K562 (cell line): ENCODE data around the gene HRC. TPM values are rescaled to one million over a fixed set of nuclear protein-coding genes. Genes with fewer than 3 reads are reported as not detected.

Source experiments
- ESRRA ChIP-seq: fragments of 450-650 bp; IDR thresholded peaks from 2 replicates; pipeline ENCODE4 v1.6.1; 2014; ENCODE audit warnings: low read depth, mild to moderate bottlenecking, moderate library complexity, borderline replicate concordance
- MGA ChIP-seq: fragments of 450-650 bp; IDR thresholded peaks from 2 replicates; pipeline ENCODE4 v1.6.1; 2016; ENCODE audit warnings: mild to moderate bottlenecking, moderate library complexity
- RREB1 ChIP-seq: fragments of 250-450 bp; sonication (Bioruptor Pico); IDR thresholded peaks from 2 replicates; pipeline ENCODE4 v1.4.0; 2020
- ZMIZ1 ChIP-seq, 2 experiments: fragments of 150-350 bp in 1 of 2; IDR thresholded peaks; 2 replicates each; pipeline ENCODE4 v1.6.1; 2012 to 2016; ENCODE audit warnings: low read depth in 2 of 2, low read length in 2 of 2, mild to moderate bottlenecking in 1 of 2, moderate library complexity in 1 of 2
- polyA plus RNA-seq, 8 experiments: library from polyadenylated mRNA; depleted of rRNA in 4 of 8; stranded (reverse) in 5 of 8; unstranded in 3 of 8; fragments of >200 nt; fragmentation: Nextera tagmentation in 2 of 8; fragmentation: Illumina TruSeq in 1 of 8; extraction: Ambion mirVana in 2 of 8; extraction: Trizol in 1 of 8; gene quantifications; 2 replicates each; pipeline versions ENCODE4 v1.2.1 to v1.2.3, GENCODE V29; 2011 to 2014; ENCODE audit warnings: inconsistent platforms in 1 of 8, missing spikeins in 1 of 8
- total RNA-seq, 7 experiments: library from RNA; depleted of rRNA in 6 of 7; stranded (reverse); fragments of >200 nt in 6 of 7; fragmentation: Illumina TruSeq in 2 of 7; extraction: Trizol in 2 of 7; gene quantifications; 2 replicates each; pipeline versions ENCODE4 v1.2.1 to v1.2.3, GENCODE V29; 2011 to 2021; ENCODE audit warnings: low replicate concordance in 1 of 7

HRC gene
- total and polyA plus RNA-seq, 9 of the 15 experiments (the other 6 are each of a cell fraction or from before 2014, with no cell fraction given): 0.66 to 18.7 (median 13.1) TPM

GRCh38 chr19:49113762-49114629 lies 41.2 kb downstream of the HRC start, which contains the start of gene LIN7B (continued):
- peak; percentile 95 for TF ChIP-seq MGA
- no peak for TF ChIP-seq ESRRA
- no peak for TF ChIP-seq ZMIZ1 (IDR thresholded peaks at IDR 0.05; ENCODE audit: low read depth in 2 of 2, low read length in 2 of 2)
- TF ChIP-seq RREB1: no peak
